ENCODE results near the gene SLC25A14. TPM values are rescaled to one million over a fixed set of nuclear protein-coding genes. Genes with fewer than 3 reads are reported as not detected.
"Not testable (repeated sequence)": the region's sequence is repeated elsewhere in the genome, so short reads cannot be mapped to it uniquely, and the experiment has no call there.

Gene SLC25A14
- total RNA-seq, 2 donors from 2014 or later, result 3.4 to 8.2 TPM

- Histone ChIP-seq H3K36me3 (no peaks in the 10 kb centered on the region), H3K27me3 (no peaks in the 10 kb centered on the region), H3K9me3 (no peaks in the 10 kb centered on the region), H3K4me3 (no peak overlapping the region), H3K27ac (no peak overlapping the region), H3K4me1 (no peaks in the 10 kb centered on the region)
- no peak for DNase-seq (ENCODE audit: low spot score)
- no peak for TF ChIP-seq CTCF (IDR thresholded peaks at IDR 0.05)
Observed at GRCh38 chrX:130347321-130347720, 7.6 kb downstream of the SLC25A14 start.

GRCh38 chrX:130351567-130351966, 11.8 kb downstream of the SLC25A14 start:
- H3K27ac ChIP-seq, result no peak overlapping the region
- no peaks in the 10 kb centered on the region for H3K36me3 ChIP-seq
- H3K4me3 ChIP-seq, result no peak overlapping the region
- no peaks in the 10 kb centered on the region for H3K27me3 ChIP-seq
- DNase-seq (ENCODE audit: low spot score), result no peak
- H3K4me1 ChIP-seq, result no peaks in the 10 kb centered on the region
- TF ChIP-seq CTCF (IDR thresholded peaks at IDR 0.05), result no peak
- no peaks in the 10 kb centered on the region for H3K9me3 ChIP-seq

GRCh38 chrX:130352050-130352449, 12.3 kb downstream of the SLC25A14 start:
- not testable (repeated sequence) for DNase-seq (ENCODE audit: low spot score)

GRCh38 chrX:130376077-130376476, 36.4 kb downstream of the SLC25A14 start:
- DNase-seq (ENCODE audit: low spot score), result no peak
- TF ChIP-seq CTCF (IDR thresholded peaks at IDR 0.05), result no peak
- no peaks in the 10 kb centered on the region for H3K36me3 ChIP-seq
- H3K4me1 ChIP-seq, result no peaks in the 10 kb centered on the region
- H3K4me3 ChIP-seq, result no peak overlapping the region
- H3K27me3 ChIP-seq, result no peaks in the 10 kb centered on the region
- H3K9me3 ChIP-seq, result no peaks in the 10 kb centered on the region
- H3K27ac ChIP-seq, result no peak overlapping the region

More at GRCh38 chrX:130352050-130352449, 12.3 kb downstream of the SLC25A14 start:
- not testable (repeated sequence) for H3K9me3 ChIP-seq, H3K27me3 ChIP-seq, H3K4me3 ChIP-seq, H3K4me1 ChIP-seq, H3K27ac ChIP-seq, H3K36me3 ChIP-seq

- Histone ChIP-seq H3K27ac (no peak overlapping the region), H3K9me3 (no peaks in the 10 kb centered on the region), H3K4me1 (no peaks in the 10 kb centered on the region), H3K36me3 (no peaks in the 10 kb centered on the region), H3K27me3 (no peaks in the 10 kb centered on the region), H3K4me3 (no peak overlapping the region)
- TF ChIP-seq CTCF (IDR thresholded peaks at IDR 0.05), result no peak
- DNase-seq (ENCODE audit: low spot score), result no peak
Observed at GRCh38 chrX:130378024-130378669, 38.4 kb downstream of the SLC25A14 start.

- H3K36me3 ChIP-seq, result no peaks in the 10 kb centered on the region
- no peaks in the 10 kb centered on the region for H3K27me3 ChIP-seq
- no peak for DNase-seq (ENCODE audit: low spot score)
- no peak within 1 kb of the TSS for H3K4me3 ChIP-seq
- H3K27ac ChIP-seq, result no peak within 1 kb of the TSS
- TF ChIP-seq CTCF (IDR thresholded peaks at IDR 0.05), result no peak
- H3K4me1 ChIP-seq, result no peaks in the 10 kb centered on the region
- H3K9me3 ChIP-seq, result no peaks in the 10 kb centered on the region
Observed at GRCh38 chrX:130385520-130385919, 45.8 kb downstream of the SLC25A14 start, which contains the start of gene GPR119. GPR119 (minus strand) TSS chrX:130385674; CDS start chrX:130385447, 227 bp downstream.
